Keratinocyte (primary cell): ENCODE results near the gene CHGA.

ENCODE experiments used
- EZH2 ChIP-seq: IDR thresholded peaks from one replicate; pipeline ENCODE4 v1.6.1; 2012; ENCODE audit warnings: inconsistent platforms, mild to moderate bottlenecking, low read length, moderate library complexity
- TF ChIP-seq, protein P1 (sequence below), 3 experiments: IDR thresholded peaks in 1 of 3; conservative IDR thresholded peaks in 1 of 3; optimal IDR thresholded peaks in 1 of 3; 2 replicates in 2 of 3; 3 replicates in 1 of 3; pipeline versions ENCODE3 to v1.5.1; 2011; ENCODE audit warnings: low read length in 3 of 3, mild to moderate bottlenecking in 3 of 3, moderate library complexity in 2 of 3, control low read depth in 1 of 3, inconsistent platforms in 1 of 3; ENCODE audit not compliant: insufficient read depth in 2 of 3; ENCODE audit errors: extremely low read depth in 1 of 3

DNA sequence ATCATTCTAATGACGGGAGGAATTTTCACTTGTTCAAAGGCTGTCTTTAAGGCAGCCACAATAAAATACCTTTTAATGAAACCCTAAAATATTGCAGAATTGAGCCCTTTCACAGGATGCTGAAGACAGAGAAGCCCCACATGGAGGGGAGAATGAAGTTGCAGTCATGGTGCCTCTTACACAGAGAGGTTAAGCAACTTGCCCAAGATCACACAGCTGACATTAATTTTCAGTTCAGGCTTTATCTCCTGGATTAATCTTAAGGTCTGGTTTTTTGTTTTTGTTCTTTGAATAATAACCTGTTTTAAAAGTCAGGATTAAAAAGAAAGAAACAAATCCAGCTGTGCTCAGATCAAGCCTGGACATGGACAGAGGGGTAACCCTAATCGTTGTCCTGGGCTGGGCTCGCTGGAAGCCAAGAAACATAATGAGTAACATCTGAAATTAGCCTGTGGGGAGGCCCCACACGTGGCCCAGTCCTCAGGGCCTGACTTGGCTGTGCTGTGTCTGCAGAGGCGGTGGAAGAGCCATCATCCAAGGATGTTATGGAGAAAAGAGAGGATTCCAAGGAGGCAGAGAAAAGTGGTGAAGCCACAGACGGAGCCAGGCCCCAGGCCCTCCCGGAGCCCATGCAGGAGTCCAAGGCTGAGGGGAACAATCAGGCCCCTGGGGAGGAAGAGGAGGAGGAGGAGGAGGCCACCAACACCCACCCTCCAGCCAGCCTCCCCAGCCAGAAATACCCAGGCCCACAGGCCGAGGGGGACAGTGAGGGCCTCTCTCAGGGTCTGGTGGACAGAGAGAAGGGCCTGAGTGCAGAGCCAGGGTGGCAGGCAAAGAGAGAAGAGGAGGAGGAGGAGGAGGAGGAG, 8.0 kb downstream of the CHGA start:
- TF ChIP-seq, protein P1, sequence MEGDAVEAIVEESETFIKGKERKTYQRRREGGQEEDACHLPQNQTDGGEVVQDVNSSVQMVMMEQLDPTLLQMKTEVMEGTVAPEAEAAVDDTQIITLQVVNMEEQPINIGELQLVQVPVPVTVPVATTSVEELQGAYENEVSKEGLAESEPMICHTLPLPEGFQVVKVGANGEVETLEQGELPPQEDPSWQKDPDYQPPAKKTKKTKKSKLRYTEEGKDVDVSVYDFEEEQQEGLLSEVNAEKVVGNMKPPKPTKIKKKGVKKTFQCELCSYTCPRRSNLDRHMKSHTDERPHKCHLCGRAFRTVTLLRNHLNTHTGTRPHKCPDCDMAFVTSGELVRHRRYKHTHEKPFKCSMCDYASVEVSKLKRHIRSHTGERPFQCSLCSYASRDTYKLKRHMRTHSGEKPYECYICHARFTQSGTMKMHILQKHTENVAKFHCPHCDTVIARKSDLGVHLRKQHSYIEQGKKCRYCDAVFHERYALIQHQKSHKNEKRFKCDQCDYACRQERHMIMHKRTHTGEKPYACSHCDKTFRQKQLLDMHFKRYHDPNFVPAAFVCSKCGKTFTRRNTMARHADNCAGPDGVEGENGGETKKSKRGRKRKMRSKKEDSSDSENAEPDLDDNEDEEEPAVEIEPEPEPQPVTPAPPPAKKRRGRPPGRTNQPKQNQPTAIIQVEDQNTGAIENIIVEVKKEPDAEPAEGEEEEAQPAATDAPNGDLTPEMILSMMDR (optimal IDR thresholded peaks at IDR 0.05 in 1 of 3, IDR thresholded peaks at IDR 0.05 in 1 of 3, conservative IDR thresholded peaks at IDR 0.05 in 1 of 3; ENCODE audit: extremely low read depth in 1 of 3, insufficient read depth in 2 of 3, low read length in 3 of 3) = no peak
- TF ChIP-seq EZH2 = no peak
